NCI-H345 (cell line): ENCODE results near the gene PCDHA9.
A peak's percentile ranks its signal among the peaks of the same experiment; 100 is the strongest.
"Not testable (repeated sequence)": the region's sequence is repeated elsewhere in the genome, so short reads cannot be mapped to it uniquely, and the experiment has no call there.

Source experiments
- DNase-seq: peaks from one replicate; lab custom pipeline; 2025; lab: John Stamatoyannopoulos, UW

PCDHA9 gene, protein sequence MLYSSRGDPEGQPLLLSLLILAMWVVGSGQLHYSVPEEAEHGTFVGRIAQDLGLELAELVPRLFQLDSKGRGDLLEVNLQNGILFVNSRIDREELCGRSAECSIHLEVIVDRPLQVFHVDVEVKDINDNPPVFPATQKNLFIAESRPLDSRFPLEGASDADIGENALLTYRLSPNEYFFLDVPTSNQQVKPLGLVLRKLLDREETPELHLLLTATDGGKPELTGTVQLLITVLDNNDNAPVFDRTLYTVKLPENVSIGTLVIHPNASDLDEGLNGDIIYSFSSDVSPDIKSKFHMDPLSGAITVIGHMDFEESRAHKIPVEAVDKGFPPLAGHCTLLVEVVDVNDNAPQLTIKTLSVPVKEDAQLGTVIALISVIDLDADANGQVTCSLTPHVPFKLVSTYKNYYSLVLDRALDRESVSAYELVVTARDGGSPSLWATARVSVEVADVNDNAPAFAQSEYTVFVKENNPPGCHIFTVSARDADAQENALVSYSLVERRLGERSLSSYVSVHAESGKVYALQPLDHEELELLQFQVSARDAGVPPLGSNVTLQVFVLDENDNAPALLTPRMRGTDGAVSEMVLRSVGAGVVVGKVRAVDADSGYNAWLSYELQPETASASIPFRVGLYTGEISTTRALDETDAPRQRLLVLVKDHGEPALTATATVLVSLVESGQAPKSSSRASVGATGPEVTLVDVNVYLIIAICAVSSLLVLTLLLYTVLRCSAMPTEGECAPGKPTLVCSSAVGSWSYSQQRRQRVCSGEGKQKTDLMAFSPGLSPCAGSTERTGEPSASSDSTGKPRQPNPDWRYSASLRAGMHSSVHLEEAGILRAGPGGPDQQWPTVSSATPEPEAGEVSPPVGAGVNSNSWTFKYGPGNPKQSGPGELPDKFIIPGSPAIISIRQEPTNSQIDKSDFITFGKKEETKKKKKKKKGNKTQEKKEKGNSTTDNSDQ

DNA sequence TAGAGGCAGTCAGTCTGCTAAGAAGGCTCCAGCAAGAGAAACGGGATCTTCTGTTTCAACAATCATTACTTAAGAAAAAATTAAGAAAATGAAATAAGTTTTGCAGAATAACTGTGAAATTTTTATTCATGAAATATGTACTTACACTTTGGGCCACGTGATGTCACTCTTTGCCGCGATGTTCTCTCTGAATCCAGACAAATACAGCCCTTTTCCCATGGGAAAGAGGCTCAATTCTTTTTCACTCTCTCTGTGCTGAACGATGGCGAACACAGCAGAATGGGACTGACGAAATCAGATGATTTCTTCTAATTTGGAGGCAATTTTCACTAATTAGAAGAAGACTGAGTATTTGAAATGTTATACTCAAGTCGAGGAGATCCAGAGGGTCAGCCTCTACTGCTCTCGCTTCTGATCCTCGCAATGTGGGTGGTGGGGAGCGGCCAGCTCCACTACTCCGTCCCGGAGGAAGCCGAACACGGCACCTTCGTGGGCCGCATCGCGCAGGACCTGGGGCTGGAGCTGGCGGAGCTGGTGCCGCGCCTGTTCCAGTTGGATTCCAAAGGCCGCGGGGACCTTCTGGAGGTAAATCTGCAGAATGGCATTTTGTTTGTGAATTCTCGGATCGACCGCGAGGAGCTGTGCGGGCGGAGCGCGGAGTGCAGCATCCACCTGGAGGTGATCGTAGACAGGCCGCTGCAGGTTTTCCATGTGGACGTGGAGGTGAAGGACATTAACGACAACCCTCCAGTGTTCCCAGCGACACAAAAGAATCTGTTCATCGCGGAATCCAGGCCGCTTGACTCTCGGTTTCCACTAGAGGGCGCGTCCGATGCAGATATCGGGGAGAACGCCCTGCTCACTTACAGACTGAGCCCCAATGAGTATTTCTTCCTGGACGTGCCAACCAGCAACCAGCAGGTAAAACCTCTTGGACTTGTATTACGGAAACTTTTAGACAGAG lies at the start of gene PCDHA9:
Gene PCDHA9, plus strand, starts transcription at position 244 of the 964 bp plus-strand sequence. Its CDS starts 114 bp downstream, at position 358.
- not testable (repeated sequence) for DNase-seq

DNA sequence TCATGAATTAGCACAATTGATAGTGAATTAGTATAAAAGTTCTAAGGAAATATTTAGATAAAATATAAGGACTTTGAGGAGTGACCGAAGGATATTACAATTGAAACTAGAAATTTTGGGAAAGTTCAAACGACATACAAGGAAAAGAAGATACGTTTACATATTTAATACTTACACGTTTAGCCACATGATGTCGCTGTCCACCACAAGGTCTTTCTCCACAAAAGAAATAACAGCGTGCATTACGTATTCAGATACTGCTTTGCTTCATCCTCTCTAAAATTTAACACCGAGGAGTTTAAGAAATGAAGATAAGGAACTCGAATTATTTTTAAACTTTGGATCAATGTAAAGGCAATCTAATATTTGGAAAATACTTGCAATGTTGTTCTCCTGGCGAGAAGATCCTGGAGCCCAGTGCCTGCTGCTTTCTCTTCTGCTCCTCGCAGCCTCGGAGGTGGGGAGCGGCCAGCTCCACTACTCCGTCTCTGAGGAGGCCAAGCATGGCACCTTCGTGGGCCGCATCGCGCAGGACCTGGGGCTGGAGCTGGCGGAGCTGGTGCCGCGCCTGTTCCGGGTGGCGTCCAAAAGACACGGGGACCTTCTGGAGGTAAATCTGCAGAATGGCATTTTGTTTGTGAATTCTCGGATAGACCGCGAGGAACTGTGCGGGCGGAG lies 47.2 kb upstream of the PCDHA9 start, which contains the start of gene PCDHA3:
Gene PCDHA3, plus strand, starts transcription at position 242 of the 678 bp plus-strand sequence.
- no peak for DNase-seq

DNA sequence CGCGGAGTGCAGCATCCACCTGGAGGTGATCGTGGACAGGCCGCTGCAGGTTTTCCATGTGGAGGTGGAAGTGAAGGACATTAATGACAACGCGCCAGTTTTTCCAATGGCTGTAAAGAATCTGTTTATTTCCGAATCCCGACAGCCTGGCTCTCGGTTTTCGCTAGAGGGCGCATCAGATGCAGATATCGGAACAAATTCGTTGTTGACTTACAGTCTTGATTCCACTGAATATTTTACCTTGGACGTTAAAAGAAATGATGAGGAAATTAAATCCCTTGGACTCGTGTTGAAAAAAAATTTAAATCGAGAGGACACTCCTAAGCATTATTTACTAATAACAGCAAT lies 46.7 kb upstream of the PCDHA9 start:
- no peak for DNase-seq

DNA sequence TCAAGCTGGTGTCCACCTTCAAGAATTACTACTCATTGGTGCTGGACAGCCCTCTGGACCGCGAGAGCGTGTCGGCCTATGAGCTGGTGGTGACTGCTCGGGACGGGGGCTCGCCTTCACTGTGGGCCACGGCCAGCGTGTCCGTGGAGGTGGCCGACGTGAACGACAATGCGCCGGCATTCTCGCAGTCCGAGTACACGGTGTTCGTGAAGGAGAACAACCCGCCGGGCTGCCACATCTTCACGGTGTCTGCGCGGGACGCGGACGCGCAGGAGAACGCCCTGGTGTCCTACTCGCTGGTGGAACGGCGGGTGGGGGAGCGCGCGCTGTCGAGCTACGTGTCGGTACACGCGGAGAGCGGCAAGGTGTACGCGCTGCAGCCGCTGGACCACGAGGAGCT lies 45.8 kb upstream of the PCDHA9 start:
- DNase-seq = not testable (repeated sequence)

DNA sequence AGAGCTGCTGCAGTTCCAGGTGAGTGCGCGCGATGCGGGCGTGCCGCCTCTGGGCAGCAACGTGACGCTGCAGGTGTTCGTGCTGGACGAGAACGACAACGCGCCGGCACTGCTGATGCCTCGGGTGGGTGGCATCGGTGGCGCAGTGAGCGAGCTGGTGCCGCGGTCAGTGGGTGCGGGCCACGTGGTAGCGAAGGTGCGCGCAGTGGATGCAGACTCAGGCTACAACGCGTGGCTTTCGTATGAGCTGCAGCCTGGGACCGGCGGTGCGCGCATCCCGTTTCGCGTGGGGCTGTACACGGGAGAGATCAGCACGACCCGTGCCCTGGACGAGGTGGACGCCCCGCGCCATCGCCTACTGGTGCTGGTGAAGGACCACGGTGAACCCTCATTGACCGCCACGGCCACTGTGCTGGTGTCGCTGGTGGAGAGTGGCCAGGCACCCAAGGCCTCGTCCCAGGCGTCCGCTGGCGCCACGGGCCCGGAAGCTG lies 45.4 kb upstream of the PCDHA9 start:
- DNase-seq = no peak

DNA sequence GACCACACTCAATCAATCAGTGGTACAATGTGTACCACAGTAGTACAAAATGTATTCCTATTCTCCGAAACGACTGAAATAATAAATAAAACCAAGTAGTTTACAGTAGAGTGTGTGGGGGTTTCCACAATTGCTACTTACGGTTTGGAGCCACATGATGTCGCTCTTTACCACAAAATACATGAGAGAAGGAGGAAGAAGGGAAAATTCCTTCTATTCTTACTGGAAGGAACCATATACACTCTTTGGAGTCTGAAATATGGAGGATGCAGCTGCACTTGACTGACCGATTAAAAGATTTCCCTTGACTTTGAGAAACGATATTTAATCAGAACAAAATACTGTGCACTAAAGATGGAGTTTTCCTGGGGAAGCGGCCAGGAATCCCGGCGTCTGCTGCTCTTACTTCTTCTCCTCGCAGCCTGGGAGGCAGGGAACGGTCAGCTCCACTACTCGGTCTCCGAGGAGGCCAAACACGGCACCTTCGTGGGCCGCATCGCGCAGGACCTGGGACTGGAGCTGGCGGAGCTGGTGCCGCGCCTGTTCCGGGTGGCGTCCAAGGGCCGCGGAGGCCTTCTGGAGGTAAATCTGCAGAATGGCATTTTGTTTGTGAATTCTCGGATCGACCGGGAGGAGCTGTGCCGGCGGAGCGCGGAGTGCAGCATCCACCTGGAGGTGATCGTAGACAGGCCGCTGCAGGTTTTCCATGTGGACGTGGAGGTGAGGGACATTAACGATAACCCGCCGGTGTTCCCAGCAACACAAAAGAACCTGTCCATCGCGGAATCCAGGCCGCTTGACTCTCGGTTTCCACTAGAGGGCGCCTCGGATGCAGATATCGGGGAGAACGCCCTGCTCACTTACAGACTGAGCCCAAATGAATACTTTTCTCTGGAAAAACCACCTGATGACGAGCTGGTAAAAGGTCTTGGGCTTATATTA lies 41.1 kb upstream of the PCDHA9 start, which contains the start of gene PCDHA4:
Gene PCDHA4, plus strand, starts transcription at position 235 of the 942 bp plus-strand sequence.
- no peak for DNase-seq

DNA sequence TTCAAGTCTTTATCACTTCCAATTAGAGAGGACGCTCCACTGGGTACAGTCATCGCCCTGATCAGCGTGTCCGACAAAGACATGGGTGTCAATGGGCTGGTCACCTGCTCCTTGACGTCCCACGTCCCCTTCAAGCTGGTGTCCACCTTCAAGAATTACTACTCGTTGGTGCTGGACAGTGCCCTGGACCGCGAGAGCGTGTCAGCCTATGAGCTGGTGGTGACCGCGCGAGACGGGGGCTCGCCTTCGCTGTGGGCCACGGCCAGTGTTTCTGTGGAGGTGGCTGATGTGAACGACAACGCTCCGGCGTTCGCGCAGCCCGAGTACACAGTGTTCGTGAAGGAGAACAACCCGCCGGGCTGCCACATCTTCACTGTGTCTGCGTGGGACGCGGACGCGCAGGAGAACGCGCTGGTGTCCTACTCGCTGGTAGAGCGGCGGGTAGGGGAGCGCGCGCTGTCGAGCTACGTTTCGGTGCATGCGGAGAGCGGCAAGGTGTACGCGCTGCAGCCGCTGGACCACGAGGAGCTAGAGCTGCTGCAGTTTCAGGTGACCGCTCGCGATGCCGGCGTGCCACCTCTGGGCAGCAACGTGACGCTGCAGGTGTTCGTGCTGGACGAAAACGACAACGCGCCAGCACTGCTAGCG lies 39.8 kb upstream of the PCDHA9 start:
- not testable (repeated sequence) for DNase-seq

DNA sequence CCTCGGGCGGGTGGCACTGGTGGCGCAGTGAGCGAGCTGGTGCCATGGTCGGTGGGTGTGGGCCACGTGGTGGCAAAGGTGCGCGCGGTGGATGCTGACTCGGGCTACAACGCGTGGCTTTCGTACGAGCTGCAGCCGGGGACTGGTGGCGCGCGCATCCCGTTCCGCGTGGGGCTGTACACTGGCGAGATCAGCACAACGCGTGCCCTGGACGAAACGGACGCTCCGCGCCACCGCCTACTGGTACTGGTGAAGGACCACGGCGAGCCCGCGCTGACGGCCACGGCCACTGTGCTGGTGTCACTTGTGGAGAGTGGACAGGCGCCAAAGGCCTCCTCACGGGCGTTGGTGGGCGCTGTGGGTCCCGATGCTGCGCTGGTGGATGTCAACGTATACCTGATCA lies 39.3 kb upstream of the PCDHA9 start:
- DNase-seq = no peak

DNA sequence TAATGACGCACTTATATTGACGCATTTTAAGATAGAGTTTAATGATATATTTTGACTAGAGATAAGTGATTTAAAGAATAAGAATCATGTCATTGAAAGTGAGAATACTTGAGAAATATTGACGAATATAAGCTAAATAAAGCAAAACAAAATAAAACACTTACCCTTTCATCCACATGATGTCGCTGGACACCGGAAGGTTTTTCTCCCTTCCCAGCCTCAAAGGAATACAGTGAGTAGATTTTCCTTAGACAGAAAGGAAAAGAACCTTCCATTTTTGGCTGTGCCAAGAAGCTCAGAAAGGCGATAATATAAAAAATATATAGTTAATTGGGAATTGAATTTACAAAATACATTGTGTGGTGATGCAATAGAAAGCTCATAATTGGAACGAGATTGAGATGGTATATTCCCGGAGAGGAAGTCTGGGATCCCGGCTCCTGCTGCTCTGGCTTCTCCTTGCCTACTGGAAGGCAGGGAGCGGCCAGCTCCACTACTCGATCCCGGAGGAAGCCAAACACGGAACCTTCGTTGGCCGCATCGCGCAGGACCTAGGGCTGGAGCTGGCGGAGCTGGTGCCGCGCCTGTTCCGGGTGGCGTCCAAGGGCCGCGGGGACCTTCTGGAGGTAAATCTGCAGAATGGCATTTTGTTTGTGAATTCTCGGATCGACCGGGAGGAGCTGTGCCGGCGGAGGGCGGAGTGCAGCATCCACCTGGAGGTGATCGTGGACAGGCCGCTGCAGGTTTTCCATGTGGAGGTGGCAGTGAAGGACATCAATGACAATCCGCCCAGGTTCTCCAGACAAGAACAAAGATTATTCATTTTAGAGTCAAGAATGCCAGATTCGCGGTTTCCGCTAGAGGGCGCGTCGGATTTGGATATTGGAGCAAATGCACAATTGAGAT lies 26.6 kb upstream of the PCDHA9 start, which contains the start of gene PCDHA5:
Gene PCDHA5, plus strand, starts transcription at position 239 of the 906 bp plus-strand sequence.
- peak; percentile 85 for DNase-seq

DNA sequence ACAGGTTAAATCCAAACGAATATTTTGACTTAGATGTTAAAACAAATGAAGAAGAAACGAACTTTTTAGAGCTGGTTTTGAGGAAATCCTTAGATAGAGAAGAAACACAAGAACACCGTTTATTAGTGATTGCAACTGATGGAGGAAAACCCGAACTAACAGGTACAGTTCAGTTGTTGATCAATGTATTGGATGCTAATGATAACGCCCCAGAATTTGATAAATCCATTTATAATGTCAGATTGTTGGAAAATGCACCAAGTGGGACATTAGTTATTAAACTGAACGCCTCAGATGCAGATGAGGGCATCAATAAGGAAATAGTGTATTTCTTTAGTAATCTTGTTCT lies 25.9 kb upstream of the PCDHA9 start:
- DNase-seq = no peak

DNA sequence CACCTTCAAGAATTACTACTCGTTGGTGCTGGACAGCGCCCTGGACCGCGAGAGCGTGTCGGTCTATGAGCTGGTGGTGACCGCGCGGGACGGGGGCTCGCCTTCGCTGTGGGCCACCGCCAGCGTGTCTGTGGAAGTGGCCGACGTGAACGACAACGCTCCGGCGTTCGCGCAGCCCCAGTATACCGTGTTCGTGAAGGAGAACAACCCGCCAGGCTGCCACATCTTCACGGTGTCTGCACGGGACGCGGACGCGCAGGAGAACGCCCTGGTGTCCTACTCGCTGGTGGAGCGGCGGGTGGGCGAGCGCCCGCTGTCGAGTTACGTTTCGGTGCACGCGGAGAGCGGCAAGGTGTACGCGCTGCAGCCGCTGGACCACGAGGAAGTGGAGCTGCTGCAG lies 25.2 kb upstream of the PCDHA9 start:
- not testable (repeated sequence) for DNase-seq

DNA sequence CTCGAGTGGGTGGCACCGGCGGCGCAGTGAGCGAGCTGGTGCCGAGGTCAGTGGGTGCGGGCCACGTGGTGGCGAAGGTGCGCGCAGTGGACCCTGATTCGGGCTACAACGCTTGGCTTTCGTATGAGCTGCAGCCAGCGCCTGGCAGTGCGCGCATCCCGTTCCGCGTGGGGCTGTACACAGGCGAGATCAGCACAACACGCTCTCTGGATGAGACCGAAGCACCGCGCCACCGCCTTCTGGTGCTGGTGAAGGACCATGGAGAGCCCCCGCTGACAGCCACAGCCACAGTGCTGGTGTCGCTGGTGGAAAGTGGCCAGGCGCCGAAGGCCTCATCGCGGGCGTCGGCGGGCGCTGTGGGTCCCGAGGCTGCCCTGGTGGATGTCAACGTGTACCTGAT lies 24.7 kb upstream of the PCDHA9 start:
- DNase-seq = no peak

DNA sequence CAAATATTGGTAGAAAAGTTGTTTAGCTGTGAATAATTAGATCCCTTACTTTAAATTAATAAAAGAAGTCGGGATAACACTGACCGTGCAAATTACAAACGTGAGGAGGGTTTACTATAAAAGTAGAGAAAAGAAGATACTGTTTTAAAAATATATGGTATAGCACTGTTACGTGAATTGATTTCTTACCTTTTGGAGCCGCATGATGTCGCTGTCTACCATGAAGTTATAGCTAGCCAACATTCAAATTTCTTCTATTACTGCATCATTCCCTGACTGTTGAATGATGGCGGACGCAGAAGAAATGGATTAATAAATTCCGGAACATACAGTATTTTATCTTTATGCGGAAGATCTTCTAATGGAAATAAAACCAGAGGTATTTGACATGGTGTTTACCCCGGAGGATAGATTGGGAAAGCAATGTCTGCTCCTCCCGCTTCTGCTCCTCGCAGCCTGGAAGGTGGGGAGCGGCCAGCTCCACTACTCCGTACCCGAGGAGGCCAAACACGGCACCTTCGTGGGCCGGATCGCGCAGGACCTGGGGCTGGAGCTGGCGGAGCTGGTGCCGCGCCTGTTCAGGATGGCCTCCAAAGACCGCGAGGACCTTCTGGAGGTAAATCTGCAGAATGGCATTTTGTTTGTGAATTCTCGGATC lies 20.3 kb upstream of the PCDHA9 start, which contains the start of gene PCDHA6:
Gene PCDHA6, plus strand, starts transcription at position 257 of the 658 bp plus-strand sequence. Its CDS starts 132 bp downstream, at position 389.
- no peak for DNase-seq

DNA sequence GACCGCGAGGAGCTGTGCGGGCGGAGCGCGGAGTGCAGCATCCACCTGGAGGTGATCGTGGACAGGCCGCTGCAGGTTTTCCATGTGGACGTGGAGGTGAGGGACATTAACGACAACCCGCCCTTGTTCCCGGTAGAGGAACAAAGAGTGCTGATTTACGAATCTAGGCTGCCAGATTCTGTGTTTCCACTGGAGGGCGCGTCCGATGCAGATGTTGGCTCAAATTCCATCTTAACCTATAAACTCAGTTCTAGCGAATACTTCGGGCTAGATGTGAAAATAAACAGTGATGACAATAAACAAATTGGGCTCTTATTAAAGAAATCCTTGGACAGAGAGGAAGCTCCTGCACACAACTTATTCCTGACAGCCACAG lies 19.8 kb upstream of the PCDHA9 start:
- no peak for DNase-seq

DNA sequence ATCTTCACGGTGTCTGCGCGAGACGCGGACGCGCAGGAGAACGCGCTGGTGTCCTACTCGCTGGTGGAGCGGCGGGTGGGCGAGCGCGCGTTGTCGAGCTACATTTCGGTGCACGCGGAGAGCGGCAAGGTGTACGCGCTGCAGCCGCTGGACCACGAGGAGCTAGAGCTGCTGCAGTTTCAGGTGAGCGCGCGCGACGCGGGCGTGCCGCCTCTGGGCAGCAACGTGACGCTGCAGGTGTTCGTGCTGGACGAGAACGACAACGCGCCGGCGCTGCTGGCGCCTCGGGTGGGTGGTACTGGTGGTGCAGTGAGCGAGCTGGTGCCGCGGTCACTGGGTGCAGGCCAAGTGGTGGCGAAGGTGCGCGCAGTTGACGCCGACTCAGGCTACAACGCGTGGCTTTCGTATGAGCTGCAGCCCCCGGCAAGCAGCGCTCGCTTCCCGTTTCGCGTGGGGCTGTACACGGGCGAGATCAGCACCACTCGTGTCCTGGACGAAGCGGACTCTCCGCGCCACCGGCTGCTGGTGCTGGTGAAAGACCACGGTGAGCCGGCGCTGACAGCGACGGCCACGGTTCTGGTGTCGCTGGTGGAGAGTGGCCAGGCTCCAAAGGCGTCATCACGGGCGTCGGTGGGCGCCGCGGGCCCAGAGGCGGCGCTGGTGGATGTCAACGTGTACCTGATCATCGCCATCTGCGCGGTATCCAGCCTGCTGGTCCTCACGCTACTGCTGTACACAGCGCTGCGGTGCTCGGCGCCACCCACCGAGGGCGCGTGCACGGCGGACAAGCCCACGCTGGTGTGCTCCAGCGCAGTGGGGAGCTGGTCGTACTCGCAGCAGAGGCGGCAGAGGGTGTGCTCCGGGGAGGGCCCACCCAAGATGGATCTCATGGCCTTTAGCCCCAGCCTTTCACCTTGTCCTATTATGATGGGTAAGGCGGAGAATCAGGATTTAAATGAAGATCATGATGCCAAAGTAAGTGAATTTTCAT lies 18.4 kb upstream of the PCDHA9 start:
- DNase-seq = not testable (repeated sequence)

DNA sequence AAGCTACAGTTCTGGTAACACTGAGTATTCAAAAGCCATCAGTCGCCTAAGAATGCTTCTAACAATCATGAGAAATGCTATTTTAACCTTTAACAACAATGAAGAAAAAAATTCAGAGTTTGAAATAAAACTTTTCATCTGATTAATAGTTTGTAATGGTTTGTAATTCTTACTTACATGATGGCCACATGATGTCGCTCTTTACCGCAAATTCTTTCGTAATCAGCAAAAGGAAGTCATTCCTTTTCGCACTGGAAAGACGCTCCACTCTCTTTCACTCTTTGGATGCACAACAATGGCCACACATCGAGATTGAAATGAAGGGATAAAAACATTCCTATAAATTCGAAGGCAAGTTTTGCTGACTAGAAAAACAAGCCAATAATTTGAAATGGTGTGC lies 14.2 kb upstream of the PCDHA9 start, which contains the start of gene PCDHA7:
Gene PCDHA7, plus strand, starts transcription at position 277 of the 400 bp plus-strand sequence. Its CDS starts 115 bp downstream, at position 392.
- DNase-seq = peak; percentile 39
